Inflammatory macrophage (primary cell): ENCODE measurements around the gene LSM14B.
"Not testable (repeated sequence)": the region's sequence is repeated elsewhere in the genome, so short reads cannot be mapped to it uniquely, and the experiment has no call there.

Experiments
- DNase-seq, 2 donors: peaks; one replicate each; pipeline ENCODE4 v3.0.0-alpha.2; 2020 to 2022

LSM14B gene

GRCh38 chr20:62147528-62147927 is 25.3 kb downstream of the LSM14B start:
- DNase-seq, result no peak

GRCh38 chr20:62148383-62148782 is 26.1 kb downstream of the LSM14B start:
- not testable (repeated sequence) for DNase-seq

- no peak for DNase-seq
Measured at GRCh38 chr20:62148908-62149314, 26.6 kb downstream of the LSM14B start.

GRCh38 chr20:62149532-62150309 is 27.4 kb downstream of the LSM14B start:
- DNase-seq, result no peak

- DNase-seq, result no peak
Measured at GRCh38 chr20:62150310-62150575, 28.0 kb downstream of the LSM14B start.

- no peak for DNase-seq
Measured at GRCh38 chr20:62151225-62151624, 28.9 kb downstream of the LSM14B start.

GRCh38 chr20:62151835-62152364 is 29.6 kb downstream of the LSM14B start:
- no peak for DNase-seq

GRCh38 chr20:62155428-62156253 is 33.4 kb downstream of the LSM14B start:
- DNase-seq, result no peak

- DNase-seq, result no peak
Measured at GRCh38 chr20:62156254-62156556, 33.9 kb downstream of the LSM14B start.

- peak; percentile 39 to 52 for DNase-seq
Measured at GRCh38 chr20:62156592-62157386, 34.5 kb downstream of the LSM14B start.

GRCh38 chr20:62157387-62158087 is 35.3 kb downstream of the LSM14B start:
- no peak for DNase-seq

- no peak for DNase-seq
Measured at GRCh38 chr20:62158088-62158400, 35.8 kb downstream of the LSM14B start.

GRCh38 chr20:62158541-62158940 is 36.3 kb downstream of the LSM14B start:
- no peak for DNase-seq

- no peak for DNase-seq
Measured at GRCh38 chr20:62159052-62159451, 36.8 kb downstream of the LSM14B start.

- DNase-seq, result no peak
Measured at GRCh38 chr20:62159839-62160238, 37.6 kb downstream of the LSM14B start.

- DNase-seq, result no peak
Measured at GRCh38 chr20:62160253-62160652, 38.0 kb downstream of the LSM14B start.

- no peak for DNase-seq
Measured at GRCh38 chr20:62160876-62161275, 38.6 kb downstream of the LSM14B start.

GRCh38 chr20:62161347-62161746 is 39.1 kb downstream of the LSM14B start:
- DNase-seq, result no peak

GRCh38 chr20:62162765-62163484 is 40.6 kb downstream of the LSM14B start:
- no peak for DNase-seq

GRCh38 chr20:62163485-62163865 is 41.2 kb downstream of the LSM14B start:
- DNase-seq, result no peak

- DNase-seq, result no peak
Measured at GRCh38 chr20:62163986-62164762, 41.9 kb downstream of the LSM14B start.
